HAP-1 (cell line): ENCODE data around the gene SRP54.

ENCODE experiments used
- DNase-seq, 2 experiments: peaks; one replicate each; pipeline ENCODE4 v3.0.0-alpha.2; 2016 to 2020; ENCODE audit warnings: low spot score in 2 of 2
- H3K27me3 ChIP-seq: fragments of 250-450 bp; sonication (Bioruptor Pico); 2 replicates; pipeline ENCODE4 v1.5.1; 2020; ENCODE audit warnings: low read depth, mild to moderate bottlenecking, moderate library complexity
- H3K36me3 ChIP-seq: fragments of 250-450 bp; sonication (Bioruptor Pico); replicated peaks from 2 replicates; pipeline ENCODE4 v1.5.1; 2020; ENCODE audit warnings: mild to moderate bottlenecking
- H3K4me1 ChIP-seq: fragments of 250-450 bp; sonication (Bioruptor Pico); 2 replicates; pipeline ENCODE4 v1.5.1; 2020; ENCODE audit warnings: mild to moderate bottlenecking
- H3K4me3 ChIP-seq: fragments of 250-450 bp; sonication (Bioruptor Pico); 2 replicates; pipeline ENCODE4 v1.5.1; 2020; ENCODE audit warnings: mild to moderate bottlenecking, moderate library complexity
- H3K9me3 ChIP-seq: fragments of 250-450 bp; sonication (Bioruptor Pico); 2 replicates; pipeline ENCODE4 v1.5.1; 2020; ENCODE audit warnings: mild to moderate bottlenecking, moderate library complexity
- in situ Hi-C: fragments of 300-500 bp; cut with MboI; formaldehyde crosslinking; loops from 3 replicates; pipeline ENCODE4 v1.14.3; 2020; ENCODE audit warnings: low sequenced_read_pairs, inconsistent platforms, mixed read lengths

The SRP54 gene

GRCh38 chr14:34966413-34966812, 16.4 kb upstream of the SRP54 start:
- peaks cover 14% of the 10 kb centered on the region for H3K36me3 ChIP-seq
- DNase-seq, result no peak
- in situ Hi-C loops, result no loop called here
- no peaks in the 10 kb centered on the region for H3K4me1 ChIP-seq
- H3K27me3 ChIP-seq, result no peaks in the 10 kb centered on the region
- no peaks in the 10 kb centered on the region for H3K9me3 ChIP-seq
- no peak overlapping the region for H3K4me3 ChIP-seq

GRCh38 chr14:34970665-34971064, 12.1 kb upstream of the SRP54 start:
- H3K4me1 ChIP-seq, result no peaks in the 10 kb centered on the region
- no peak for DNase-seq
- in situ Hi-C loops, result no loop called here
- peaks cover 20% of the 10 kb centered on the region for H3K36me3 ChIP-seq
- H3K4me3 ChIP-seq, result no peak overlapping the region
- no peaks in the 10 kb centered on the region for H3K9me3 ChIP-seq
- no peaks in the 10 kb centered on the region for H3K27me3 ChIP-seq

DNA sequence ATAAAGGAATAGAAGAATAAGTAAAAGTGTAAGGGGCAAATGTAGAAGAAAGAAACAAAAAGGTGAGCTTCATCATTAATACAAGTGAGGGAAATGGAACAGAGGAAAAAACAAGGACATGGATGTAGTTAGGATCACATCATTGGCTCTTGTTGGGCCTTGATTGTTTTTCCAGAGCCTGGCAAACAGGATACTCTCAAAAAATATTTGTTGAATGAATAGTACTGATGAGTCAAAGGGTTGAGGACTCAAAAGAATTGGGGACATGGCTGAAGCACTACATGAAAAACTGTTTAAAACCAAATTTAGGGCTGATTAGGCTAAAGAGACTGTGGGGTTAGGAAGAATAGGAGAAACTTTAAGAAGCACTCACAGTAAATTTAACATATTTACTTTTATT, 11.4 kb upstream of the SRP54 start:
- H3K36me3 ChIP-seq, result peaks cover 15% of the 10 kb centered on the region
- no peaks in the 10 kb centered on the region for H3K27me3 ChIP-seq
- in situ Hi-C loops, result no loop called here
- H3K4me3 ChIP-seq, result no peak overlapping the region
- no peaks in the 10 kb centered on the region for H3K4me1 ChIP-seq
- DNase-seq, result no peak
- H3K9me3 ChIP-seq, result no peaks in the 10 kb centered on the region

GRCh38 chr14:34971801-34972200, 11.0 kb upstream of the SRP54 start:
- H3K4me3 ChIP-seq, result no peak overlapping the region
- no peaks in the 10 kb centered on the region for H3K9me3 ChIP-seq
- H3K27me3 ChIP-seq, result no peaks in the 10 kb centered on the region
- in situ Hi-C loops, result no loop called here
- no peak for DNase-seq
- H3K36me3 ChIP-seq, result peaks cover 12% of the 10 kb centered on the region
- no peaks in the 10 kb centered on the region for H3K4me1 ChIP-seq

GRCh38 chr14:34978444-34978843, 4.3 kb upstream of the SRP54 start:
- in situ Hi-C loops, result no loop called here
- H3K4me1 ChIP-seq, result no peaks in the 10 kb centered on the region; the same call in 1 of the 2 replicates
- H3K9me3 ChIP-seq, result no peaks in the 10 kb centered on the region
- DNase-seq, result no peak
- H3K4me3 ChIP-seq, result no peak overlapping the region
- no peaks in the 10 kb centered on the region for H3K27me3 ChIP-seq
- H3K36me3 ChIP-seq, result peaks cover 6% of the 10 kb centered on the region; the same call in 1 of the 2 replicates

GRCh38 chr14:34980337-34980900, 2.4 kb upstream of the SRP54 start:
- peaks cover 7% of the 10 kb centered on the region for H3K4me1 ChIP-seq
- H3K4me3 ChIP-seq, result peak overlapping the region; percentile 72
- in situ Hi-C loops, result no loop called here
- H3K9me3 ChIP-seq, result no peaks in the 10 kb centered on the region
- H3K27me3 ChIP-seq, result no peaks in the 10 kb centered on the region
- DNase-seq, result no peak
- H3K36me3 ChIP-seq, result 0 out of 2 replicates have a peak, but pooled peaks cover 6% of the 10 kb centered on the region

GRCh38 chr14:34981743-34982420, 910 bp upstream of the SRP54 start:
- Histone ChIP-seq H3K4me1 (peaks cover 7% of the 10 kb centered on the region), H3K27me3 (no peaks in the 10 kb centered on the region), H3K36me3 (0 out of 2 replicates have a peak, but pooled peaks cover 2% of the 10 kb centered on the region), H3K4me3 (peak overlapping the region; percentile 72), H3K9me3 (no peaks in the 10 kb centered on the region)
- DNase-seq, result peak; percentile 46 to 65
- in situ Hi-C loops, result no loop called here

DNA sequence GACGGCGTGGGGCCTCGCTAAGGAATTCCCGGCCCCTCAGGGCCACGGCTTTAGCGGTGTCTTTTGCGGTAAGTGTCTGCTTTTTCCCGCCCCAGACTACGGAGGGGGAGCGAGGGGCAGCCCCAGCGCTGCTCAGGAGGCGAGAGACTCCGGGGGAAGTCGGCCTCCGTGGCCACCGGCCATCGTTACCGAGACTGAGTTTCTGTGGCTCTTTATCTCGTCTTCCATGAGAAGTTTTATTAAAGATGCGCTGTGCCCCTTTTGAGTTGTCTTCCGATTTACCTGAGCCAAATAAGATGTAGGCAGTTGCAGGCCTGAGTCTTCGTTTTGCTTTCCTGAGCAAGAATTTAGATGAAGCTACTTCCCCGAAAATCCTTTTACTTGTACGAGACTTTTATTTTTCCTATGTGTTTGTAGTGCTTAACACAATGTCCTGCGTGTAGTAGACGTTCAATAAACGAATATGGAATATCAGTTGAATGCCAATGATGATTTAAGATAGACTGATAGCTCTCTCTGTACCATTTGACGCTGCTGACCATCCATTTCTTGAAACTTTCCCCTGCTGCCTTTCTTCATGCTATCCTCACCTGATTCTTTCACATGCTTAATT, 462 bp downstream of the SRP54 start:
- DNase-seq, result no peak
- no peaks in the 10 kb centered on the region for H3K36me3 ChIP-seq
- in situ Hi-C loops, result no loop called here
- peaks cover 7% of the 10 kb centered on the region for H3K4me1 ChIP-seq
- no peaks in the 10 kb centered on the region for H3K9me3 ChIP-seq
- H3K27me3 ChIP-seq, result no peaks in the 10 kb centered on the region
- peak overlapping the region; percentile 72 for H3K4me3 ChIP-seq

DNA sequence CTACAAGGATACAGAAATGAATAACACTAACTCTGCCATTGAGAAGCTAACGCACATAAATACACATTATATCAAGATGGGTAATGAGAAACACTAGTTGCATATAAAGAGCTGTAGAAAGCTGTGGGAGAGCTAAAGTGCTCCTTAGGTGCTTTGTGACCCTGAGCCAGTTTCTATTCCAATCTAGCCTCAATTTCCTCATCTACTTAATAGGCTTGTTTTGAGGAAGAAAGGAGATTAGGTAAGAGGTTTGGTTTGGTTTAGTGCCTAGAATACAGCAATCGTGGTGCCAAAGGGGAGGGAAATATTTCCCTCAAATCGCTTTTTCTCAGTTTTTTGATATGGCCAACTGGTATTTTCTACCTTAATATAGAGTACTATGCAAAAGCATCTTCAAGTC, 994 bp downstream of the SRP54 start:
- in situ Hi-C loops, result no loop called here
- H3K36me3 ChIP-seq, result no peaks in the 10 kb centered on the region
- peak overlapping the region; percentile 72 for H3K4me3 ChIP-seq
- no peaks in the 10 kb centered on the region for H3K27me3 ChIP-seq
- H3K9me3 ChIP-seq, result no peaks in the 10 kb centered on the region
- H3K4me1 ChIP-seq, result peaks cover 7% of the 10 kb centered on the region
- DNase-seq, result no peak

DNA sequence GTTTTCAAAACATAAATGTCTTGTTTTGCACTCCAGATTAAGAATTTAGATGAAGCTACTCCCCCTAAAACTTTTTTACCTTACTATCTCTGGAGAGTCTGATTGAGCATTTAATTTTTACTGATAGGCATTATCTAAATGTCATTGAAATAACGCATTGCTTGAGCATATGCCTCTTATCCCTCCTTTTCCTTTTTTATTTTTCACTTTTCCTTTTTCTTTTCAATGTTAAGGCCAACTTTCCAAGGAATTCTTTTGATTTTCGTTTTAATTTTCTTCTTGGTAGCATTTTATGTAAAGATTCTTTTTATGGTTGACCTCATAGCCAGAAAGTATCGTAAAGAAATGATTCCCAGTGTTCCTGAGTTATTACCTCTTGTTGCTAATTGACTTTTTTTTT, 2.9 kb downstream of the SRP54 start:
- DNase-seq, result no peak
- in situ Hi-C loops, result no loop called here
- H3K4me3 ChIP-seq, result no peak overlapping the region

DNA sequence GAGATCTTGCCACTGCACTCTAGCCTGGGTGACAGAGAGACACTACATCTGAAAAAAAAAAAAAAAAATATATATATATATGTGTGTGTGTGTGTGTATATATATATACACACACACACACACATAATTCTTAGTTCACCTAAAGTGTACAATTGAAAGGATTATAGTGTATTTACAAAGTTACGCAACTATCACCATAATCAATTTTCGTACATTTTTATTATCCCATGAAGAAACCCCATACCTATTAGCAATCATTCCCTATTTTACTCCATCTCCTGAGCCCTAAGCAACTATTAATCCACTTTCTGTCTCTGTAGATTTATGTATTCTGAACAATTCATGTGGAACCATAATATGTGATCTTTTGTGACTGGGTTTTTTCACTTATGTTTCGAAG, 4.4 kb downstream of the SRP54 start:
- Histone ChIP-seq H3K4me1 (peaks cover 7% of the 10 kb centered on the region), H3K36me3 (no peaks in the 10 kb centered on the region), H3K4me3 (no peak overlapping the region), H3K27me3 (no peaks in the 10 kb centered on the region), H3K9me3 (no peaks in the 10 kb centered on the region)
- DNase-seq, result no peak
- in situ Hi-C loops, result no loop called here

More for the DNA sequence above, 2.9 kb downstream of the SRP54 start:
- Histone ChIP-seq H3K9me3 (no peaks in the 10 kb centered on the region), H3K27me3 (no peaks in the 10 kb centered on the region), H3K4me1 (peaks cover 7% of the 10 kb centered on the region), H3K36me3 (no peaks in the 10 kb centered on the region)

- in situ Hi-C loops, result no loop called here
- no peaks in the 10 kb centered on the region for H3K9me3 ChIP-seq
- no peak for DNase-seq
These were observed 7.0 kb downstream of the SRP54 start for GRCh38 chr14:34989762-34990161.

DNA sequence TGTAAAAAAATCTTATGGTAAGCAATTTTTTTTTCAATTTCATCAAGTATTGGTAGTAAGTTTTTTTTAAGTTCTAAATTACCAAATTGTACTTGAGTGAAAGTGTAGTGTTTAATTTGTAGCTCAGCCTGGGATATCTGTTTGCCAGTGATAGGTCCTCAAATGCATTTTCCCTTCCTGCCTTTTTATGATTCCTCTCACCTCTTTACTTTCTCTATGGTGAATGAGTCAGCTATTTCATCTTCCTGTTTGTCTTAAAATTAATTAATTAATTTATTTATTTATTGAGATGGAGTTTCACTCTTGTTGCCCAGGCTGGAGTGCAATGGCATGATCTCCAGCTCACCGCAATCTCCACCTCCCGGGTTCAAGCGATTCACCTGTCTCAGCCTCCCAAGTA, 10.6 kb downstream of the SRP54 start:
- in situ Hi-C loops, result no loop called here
- no peak for DNase-seq

More at GRCh38 chr14:34989762-34990161, 7.0 kb downstream of the SRP54 start:
- Histone ChIP-seq H3K27me3 (no peaks in the 10 kb centered on the region), H3K4me3 (no peak overlapping the region), H3K36me3 (no peaks in the 10 kb centered on the region), H3K4me1 (peaks cover 3% of the 10 kb centered on the region)

DNA sequence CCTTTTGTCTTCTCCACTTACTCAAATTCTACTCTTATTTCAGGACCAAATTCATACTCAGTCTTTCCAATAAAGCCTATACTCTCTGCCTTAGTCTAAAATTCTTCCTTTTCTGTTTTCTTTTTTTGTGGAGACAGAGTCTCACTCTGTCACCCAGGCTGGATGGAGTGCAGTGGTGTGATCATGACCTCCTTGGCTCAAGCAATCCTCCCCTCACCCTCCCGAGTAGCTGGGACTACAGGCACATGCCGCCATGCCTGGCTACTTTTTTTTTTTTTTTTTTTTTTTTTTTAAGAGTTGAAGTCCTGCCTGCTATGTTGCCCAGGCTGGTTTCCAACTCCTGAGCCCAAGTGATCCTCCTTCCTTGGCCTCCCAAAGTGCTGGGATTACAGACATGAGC, 11.9 kb downstream of the SRP54 start:
- no peaks in the 10 kb centered on the region for H3K9me3 ChIP-seq
- in situ Hi-C loops, result no loop called here
- H3K27me3 ChIP-seq, result no peaks in the 10 kb centered on the region
- no peaks in the 10 kb centered on the region; the same call in 1 of the 2 replicates for H3K36me3 ChIP-seq
- no peak overlapping the region for H3K4me3 ChIP-seq
- DNase-seq, result no peak
- no peaks in the 10 kb centered on the region for H3K4me1 ChIP-seq

More for the DNA sequence above, 10.6 kb downstream of the SRP54 start:
- H3K27me3 ChIP-seq, result no peaks in the 10 kb centered on the region
- H3K36me3 ChIP-seq, result no peaks in the 10 kb centered on the region; the same call in 1 of the 2 replicates
- no peak overlapping the region for H3K4me3 ChIP-seq
- H3K4me1 ChIP-seq, result no peaks in the 10 kb centered on the region
- H3K9me3 ChIP-seq, result no peaks in the 10 kb centered on the region
